K562 (cell line): ENCODE data around the gene NYAP1. TPM values are rescaled to one million over a fixed set of nuclear protein-coding genes. Genes with fewer than 3 reads are reported as not detected.

Source experiments
- ATAC-seq: fragments of 200-7000 bp; cut with Tn5 transposase; 3 replicates; pipeline ENCODE4 v1.9.1; 2020; ENCODE audit warnings: moderate library complexity
- BruUV-seq: library from RNA; stranded (reverse); fragments of 400-500 nt; replicated peaks from 2 replicates; lab custom pipeline; 2021; lab: Mats Ljungman, UMichigan
- CTCF ChIA-PET: fragments of 300-600 bp; formaldehyde crosslinking; extraction: SDS; loops from one replicate; lab custom pipeline; 2021; ENCODE audit warnings: low intra/inter-chr PET ratio; lab: Yijun Ruan, JAX
- POLR2A ChIA-PET: fragments of 300-600, 350-650 bp; sonication (Branson Sonifier 250); formaldehyde crosslinking; extraction: SDS; loops from one replicate; lab custom pipeline; 2021; ENCODE audit warnings: antibody characterized with exemption, inconsistent platforms; lab: Yijun Ruan, JAX
- DNase-seq, 4 experiments: peaks; one replicate each; pipeline versions ENCODE4 v3.0.0 to v3.0.0-alpha.2; 2011 to 2018; ENCODE audit warnings: low spot score in 3 of 4, mixed read lengths in 3 of 4; ENCODE audit errors: extremely low read depth in 1 of 4
- FAIRE-seq: peaks from 2 replicates; lab custom pipeline; 2011; peaks lifted over from hg19 to GRCh38; lab: Jason Lieb, UNC
- H2AFZ ChIP-seq: 2 replicates; pipeline ENCODE4 v1.6.0; 2011; ENCODE audit warnings: low read depth, low read length, control low read depth, inconsistent platforms
- H3K27ac ChIP-seq: fragments of 200-600 bp; 3 replicates; pipeline ENCODE4 v1.8.0; 2011; ENCODE audit warnings: low read depth, mild to moderate bottlenecking, control low read depth, inconsistent platforms, low read length, moderate library complexity, mixed read lengths; ENCODE audit errors: extremely low read depth
- H3K27me3 ChIP-seq, 2 experiments: fragments of 300-600 bp in 1 of 2; 2 replicates in 1 of 2; 3 replicates in 1 of 2; pipeline versions ENCODE4 v1.6.0 to v1.8.0; 2011; ENCODE audit warnings: inconsistent platforms in 2 of 2, low read length in 2 of 2, mild to moderate bottlenecking in 1 of 2, mixed read lengths in 1 of 2, moderate library complexity in 1 of 2; ENCODE audit not compliant: control insufficient read depth in 2 of 2, insufficient read depth in 2 of 2
- H3K36me3 ChIP-seq: fragments of 300-600 bp; 3 replicates; pipeline ENCODE4 v1.8.0; 2011; ENCODE audit warnings: mild to moderate bottlenecking, low read length, inconsistent platforms; ENCODE audit not compliant: control insufficient read depth, insufficient read depth
- H3K4me1 ChIP-seq, 2 experiments: fragments of 200-600 bp in 1 of 2; replicated peaks in 1 of 2; 2 replicates in 1 of 2; 3 replicates in 1 of 2; pipeline versions ENCODE4 v1.5.1 to v1.8.0; 2011; ENCODE audit warnings: inconsistent platforms in 2 of 2, low read length in 2 of 2, mild to moderate bottlenecking in 1 of 2, mixed read lengths in 1 of 2, moderate library complexity in 1 of 2; ENCODE audit not compliant: control insufficient read depth in 2 of 2, insufficient read depth in 2 of 2
- H3K4me2 ChIP-seq: 2 replicates; pipeline ENCODE4 v1.6.1; 2011; ENCODE audit warnings: low read length, control low read depth, inconsistent platforms, mixed read lengths; ENCODE audit not compliant: insufficient read depth
- H3K4me3 ChIP-seq: fragments of 200-600 bp; sonication (generic), shearing (Covaris generic); 2 replicates; pipeline ENCODE4 v1.5.1; 2016; ENCODE audit warnings: control low read depth, inconsistent platforms
- H3K79me2 ChIP-seq: fragments of 200-600 bp; 3 replicates; pipeline ENCODE4 v1.8.0; 2011; ENCODE audit warnings: low read length, inconsistent platforms; ENCODE audit not compliant: control insufficient read depth, insufficient read depth
- H3K9ac ChIP-seq, 2 experiments: 2 replicates each; pipeline versions ENCODE4 v1.6.0 to v1.6.1; 2011; ENCODE audit warnings: low read depth in 2 of 2, low read length in 2 of 2, control low read depth in 1 of 2, inconsistent platforms in 1 of 2, mild to moderate bottlenecking in 1 of 2, mixed read lengths in 1 of 2; ENCODE audit not compliant: insufficient read depth in 1 of 2
- H3K9me1 ChIP-seq: one replicate; pipeline ENCODE4 v1.6.0; 2011; ENCODE audit warnings: inconsistent platforms, mild to moderate bottlenecking, low read length, moderate library complexity; ENCODE audit not compliant: control insufficient read depth, insufficient read depth
- H3K9me3 ChIP-seq: replicated peaks from 2 replicates; pipeline ENCODE4 v1.5.1; 2011; ENCODE audit warnings: low read depth, low read length, inconsistent platforms; ENCODE audit not compliant: control insufficient read depth, insufficient read depth
- H4K20me1 ChIP-seq: replicated peaks from 2 replicates; pipeline ENCODE4 v1.6.1; 2011; ENCODE audit warnings: low read length, inconsistent platforms, mixed read lengths; ENCODE audit not compliant: control insufficient read depth, insufficient read depth
- ARHGAP35 ChIP-seq: fragments of 450-650 bp; IDR thresholded peaks from 2 replicates; pipeline ENCODE4 v1.6.1; 2018; ENCODE audit not compliant: partially characterized antibody
- ATF3 ChIP-seq, 2 experiments: fragments of 450-650 bp in 1 of 2; sonication (generic) in 1 of 2; formaldehyde crosslinking in 1 of 2; IDR thresholded peaks in 1 of 2; conservative IDR thresholded peaks in 1 of 2; 2 replicates each; pipeline versions ENCODE4 v1.6.1 to v1.8.1; 2016 to 2023; ENCODE audit warnings: mild to moderate bottlenecking in 2 of 2, moderate library complexity in 2 of 2, inconsistent platforms in 1 of 2, missing genetic modification reagents in 1 of 2
- CEBPG ChIP-seq, 3 experiments: fragments of 200-800 bp in 1 of 3; sonication (Bioruptor generic) in 1 of 3; sonication (generic) in 1 of 3; formaldehyde crosslinking in 1 of 3; IDR thresholded peaks in 2 of 3; conservative IDR thresholded peaks in 1 of 3; 2 replicates each; pipeline versions ENCODE4 v1.6.1 to v1.8.0; 2016 to 2022; ENCODE audit warnings: missing compliant biosample characterization in 2 of 3, missing genetic modification characterization in 2 of 3, mild to moderate bottlenecking in 1 of 3, missing genetic modification reagents in 1 of 3
- DIDO1 ChIP-seq: fragments of 450-650 bp; IDR thresholded peaks from 2 replicates; pipeline ENCODE4 v1.6.1; 2016; ENCODE audit warnings: low read depth, missing biosample characterization, missing genetic modification characterization
- HOXB6 ChIP-seq: fragments of 250-450 bp; sonication (Bioruptor Pico); IDR thresholded peaks from 2 replicates; pipeline ENCODE4 v1.5.1; 2022; ENCODE audit warnings: mild to moderate bottlenecking, borderline replicate concordance
- POLR3G ChIP-seq: IDR thresholded peaks from 2 replicates; pipeline ENCODE4 v1.6.1; 2011; ENCODE audit not compliant: insufficient read length, insufficient replicate concordance; ENCODE audit errors: extremely low read depth
- PREB ChIP-seq: sonication (generic); formaldehyde crosslinking; IDR thresholded peaks from 2 replicates; pipeline ENCODE4 v1.8.1; 2023; ENCODE audit warnings: mild to moderate bottlenecking, missing genetic modification reagents
- RB1 ChIP-seq: fragments of 450-650 bp; IDR thresholded peaks from 2 replicates; pipeline ENCODE4 v1.6.1; 2017; ENCODE audit warnings: low read depth, mild to moderate bottlenecking
- RHOXF2B ChIP-seq: fragments of 250-450 bp; sonication (Bioruptor Pico); conservative IDR thresholded peaks from 2 replicates; pipeline ENCODE4 v1.5.1; 2021
- SMC3 ChIP-seq: conservative IDR thresholded peaks from 2 replicates; pipeline ENCODE4 v1.6.1; 2011; ENCODE audit warnings: low read depth, low read length, improper control_type of control experiment; ENCODE audit not compliant: insufficient read depth
- TARDBP ChIP-seq: fragments of 450-650 bp; IDR thresholded peaks from 2 replicates; pipeline ENCODE4 v1.6.1; 2016
- TSC22D4 ChIP-seq: fragments of 450-650 bp; IDR thresholded peaks from 2 replicates; pipeline ENCODE4 v1.6.1; 2016; ENCODE audit warnings: missing genetic modification characterization, missing biosample characterization, control low read depth
- ZNF311 ChIP-seq: fragments of 250-450 bp; sonication (Bioruptor Pico); IDR thresholded peaks from 2 replicates; pipeline ENCODE4 v1.4.0; 2020; ENCODE audit warnings: mild to moderate bottlenecking, moderate library complexity
- ZNF431 ChIP-seq: sonication (generic); formaldehyde crosslinking; IDR thresholded peaks from 2 replicates; pipeline ENCODE4 v1.8.0; 2022; ENCODE audit warnings: mild to moderate bottlenecking, missing genetic modification reagents
- WGBS: fragments of 100-300 bp; shearing (Covaris generic); methylation state at CpG from one replicate; pipeline ENCODE4 v1.1.6; 2016; ENCODE audit warnings: low coverage, mixed read lengths; ENCODE audit not compliant: insufficient coverage; ENCODE audit errors: missing lambda C conversion rate; 5-methylcytosine and 5-hydroxymethylcytosine counted together
- in situ Hi-C: fragments of 300-500 bp; cut with MboI; formaldehyde crosslinking; loops from 4 replicates; pipeline ENCODE4 v1.15.0; 2018; ENCODE audit warnings: inconsistent platforms, mixed read lengths
- intact Hi-C: fragments of 100-400 bp; cut with micrococcal nuclease; formaldehyde crosslinking; loops from 2 replicates; pipeline ENCODE4 v1.14.2; 2022
- polyA plus RNA-seq, 8 experiments: library from polyadenylated mRNA; depleted of rRNA in 4 of 8; stranded (reverse) in 5 of 8; unstranded in 3 of 8; fragments of >200 nt; fragmentation: Nextera tagmentation in 2 of 8; fragmentation: Illumina TruSeq in 1 of 8; extraction: Ambion mirVana in 2 of 8; extraction: Trizol in 1 of 8; gene quantifications; 2 replicates each; pipeline versions ENCODE4 v1.2.1 to v1.2.3, GENCODE V29; 2011 to 2014; ENCODE audit warnings: inconsistent platforms in 1 of 8, missing spikeins in 1 of 8
- total RNA-seq, 7 experiments: library from RNA; depleted of rRNA in 6 of 7; stranded (reverse); fragments of >200 nt in 6 of 7; fragmentation: Illumina TruSeq in 2 of 7; extraction: Trizol in 2 of 7; gene quantifications; 2 replicates each; pipeline versions ENCODE4 v1.2.1 to v1.2.3, GENCODE V29; 2011 to 2021; ENCODE audit warnings: low replicate concordance in 1 of 7

The NYAP1 gene
- total and polyA plus RNA-seq, 9 of the 15 experiments (the other 6 are each of a cell fraction or from before 2014, with no cell fraction given), result 0.11 to 0.88 (median 0.22) TPM; not detected in 2

DNA sequence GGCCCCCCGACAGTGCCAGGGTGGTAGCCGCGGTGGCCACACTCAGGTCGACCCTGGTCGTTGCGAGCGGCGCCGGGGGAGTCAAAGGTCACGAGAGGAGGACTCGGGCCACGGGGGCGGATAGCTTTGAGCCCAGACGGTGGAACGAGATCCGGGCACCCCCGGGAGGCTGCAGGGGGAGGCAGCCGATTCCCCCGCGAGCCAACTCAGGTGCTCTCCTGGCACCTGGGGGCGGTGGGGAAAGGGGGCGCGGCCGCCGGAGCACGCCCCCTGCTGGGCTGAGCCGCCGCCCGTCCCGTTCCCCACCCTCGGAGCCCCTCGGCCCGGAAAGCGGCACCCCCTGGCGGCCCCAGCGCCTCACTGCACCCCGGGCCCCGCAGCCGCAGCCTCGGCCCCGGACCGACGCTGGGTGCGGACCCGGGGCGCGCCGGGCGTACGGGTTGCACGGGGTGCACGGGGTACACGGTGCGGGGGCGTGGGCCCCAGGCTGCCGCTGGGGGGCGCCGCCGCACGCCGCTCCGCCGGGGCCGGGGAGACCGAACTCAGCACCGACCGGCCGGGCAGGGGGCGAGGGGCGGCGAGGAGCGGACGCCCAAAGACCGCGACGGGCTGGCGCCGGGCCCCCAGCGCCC lies 521 bp upstream of the NYAP1 start:
- Histone ChIP-seq H3K27me3 (no peaks in the 10 kb centered on the region), H3K4me2 (peak overlapping the region; percentile 87), H3K9me1 (no peaks in the 10 kb centered on the region), H3K79me2 (peaks cover 10% of the 10 kb centered on the region), H3K4me1 (peaks cover 8 to 70% of the 10 kb centered on the region in 2 experiments; a peak in 4 of 5 replicates), H3K4me3 (peak overlapping the region; percentile 64), H3K36me3 (no peaks in the 10 kb centered on the region), H3K9ac (peak overlapping the region; percentile 58 to 94; a peak in 3 of 4 replicates), H2AFZ (peak overlapping the region; percentile 96), H3K9me3 (no peaks in the 10 kb centered on the region), H4K20me1 (no peaks in the 10 kb centered on the region), H3K27ac (peak overlapping the region; percentile 27; the same call in 1 of the 3 replicates)
- ChIA-PET POLR2A (interaction anchor here (0.5 to 1.6 kb wide), 7 partner anchors 10 to 403 kb away, joined by 3 to 5 read pairs (median 3); no protein-coding TSS in a partner anchor), CTCF (interaction anchor here (0.7 to 3.3 kb wide), 12 partner anchors 14 to 369 kb away, joined by 3 to 30 read pairs (median 4); partner anchors contain the start of genes AGFG2 and SLC12A9)
- under 1% methylated on average over 17 of the region's 79 CpGs for WGBS
- BruUV-seq, result no TSS peak
- DNase-seq, result peak; percentile 85 to 93 (median 88)
- in situ Hi-C loops, result no loop called here
- intact Hi-C loops, result loop anchor here (1.0 kb wide), 3 partner anchors 14 to 83 kb away; no protein-coding TSS in a partner anchor
- peak; percentile 76 for ATAC-seq
- FAIRE-seq, result no peak
- TF ChIP-seq TSC22D4 (tag) (no peak), ARHGAP35 (no peak), CEBPG (CRISPR knock-in tag; IDR thresholded peaks at IDR 0.05) (no peak), CEBPG (tag; conservative IDR thresholded peaks at IDR 0.05 in 1 of 2, IDR thresholded peaks at IDR 0.05 in 1 of 2) (no peak), TARDBP (peak; percentile 59; the same call in 1 of the 2 replicates), PREB (CRISPR knock-in tag) (no peak; the same call in 1 of the 2 replicates), DIDO1 (tag) (no peak), ZNF431 (CRISPR knock-in tag) (0 out of 2 replicates have a peak, but pooled peaks have one; percentile 42), RB1 (peak; percentile 99), ATF3 (IDR thresholded peaks at IDR 0.05) (no peak), ATF3 (CRISPR knock-in tag; conservative IDR thresholded peaks at IDR 0.05) (0 out of 2 replicates have a peak, but pooled peaks have one; percentile 9), ZNF311 (no peak), POLR3G (no peak), RHOXF2B (no peak), SMC3 (peak; percentile 91), HOXB6 (no peak)
